Keratinocyte (primary cell): Measurements from ENCODE around the gene CYP2S1. TPM values are rescaled to one million over a fixed set of nuclear protein-coding genes. Genes with fewer than 3 reads are reported as not detected.

Experiments
- DNase-seq: peaks from one replicate; pipeline ENCODE4 v3.0.0-alpha.2; 2011; ENCODE audit warnings: low read depth, missing footprints, low spot score
- FAIRE-seq: peaks from 2 replicates; lab custom pipeline; 2011; peaks lifted over from hg19 to GRCh38; lab: Jason Lieb, UNC
- H2AFZ ChIP-seq: 2 replicates; pipeline ENCODE4 v1.6.0; 2012; ENCODE audit warnings: low read length, control low read depth, inconsistent platforms; ENCODE audit not compliant: control insufficient read depth
- H3K27ac ChIP-seq: 2 replicates; pipeline ENCODE4 v1.5.1; 2011; ENCODE audit warnings: low read length; ENCODE audit not compliant: control insufficient read depth, insufficient read depth
- H3K27me3 ChIP-seq: 3 replicates; pipeline ENCODE4 v1.6.0; 2011; ENCODE audit warnings: low read length; ENCODE audit not compliant: control insufficient read depth, insufficient read depth; ENCODE audit errors: extremely low read depth
- H3K36me3 ChIP-seq, 2 experiments: 2 replicates in 1 of 2; 3 replicates in 1 of 2; pipeline ENCODE4 v1.5.1; 2011; ENCODE audit warnings: low read length in 2 of 2, mild to moderate bottlenecking in 1 of 2; ENCODE audit not compliant: control insufficient read depth in 2 of 2, insufficient read depth in 2 of 2; ENCODE audit errors: extremely low read depth in 1 of 2
- H3K4me1 ChIP-seq: 3 replicates; pipeline ENCODE4 v1.5.1; 2011; ENCODE audit warnings: low read length; ENCODE audit not compliant: control insufficient read depth, insufficient read depth; ENCODE audit errors: extremely low read depth
- H3K4me2 ChIP-seq: 3 replicates; pipeline ENCODE4 v1.6.0; 2011; ENCODE audit warnings: low read depth, low read length; ENCODE audit not compliant: control insufficient read depth, insufficient read depth; ENCODE audit errors: extremely low read depth
- H3K4me3 ChIP-seq, 3 experiments: fragments of 200-600 bp in 1 of 3; sonication (generic) in 1 of 3; 2 replicates in 2 of 3; 3 replicates in 1 of 3; pipeline ENCODE4 v1.5.1; 2011 to 2016; ENCODE audit warnings: low read length in 3 of 3, mild to moderate bottlenecking in 3 of 3, control low read depth in 2 of 3, inconsistent platforms in 1 of 3, low read depth in 1 of 3, mixed read lengths in 1 of 3, mixed run types in 1 of 3, moderate library complexity in 1 of 3; ENCODE audit not compliant: control insufficient read depth in 2 of 3, insufficient read depth in 2 of 3; ENCODE audit errors: extremely low read depth in 1 of 3
- H3K79me2 ChIP-seq: 2 replicates; pipeline ENCODE4 v1.6.0; 2012; ENCODE audit warnings: low read length; ENCODE audit not compliant: control insufficient read depth, insufficient read depth
- H3K9ac ChIP-seq: 3 replicates; pipeline ENCODE4 v1.6.0; 2011; ENCODE audit warnings: low read length; ENCODE audit not compliant: control insufficient read depth, insufficient read depth; ENCODE audit errors: extremely low read depth
- H3K9me1 ChIP-seq: 3 replicates; pipeline ENCODE4 v1.6.0; 2011; ENCODE audit warnings: low read length; ENCODE audit not compliant: control insufficient read depth, insufficient read depth; ENCODE audit errors: extremely low read depth
- H3K9me3 ChIP-seq: 2 replicates; pipeline ENCODE4 v1.5.1; 2012; ENCODE audit warnings: low read depth, low read length; ENCODE audit not compliant: control insufficient read depth
- H4K20me1 ChIP-seq: 3 replicates; pipeline ENCODE4 v1.6.0; 2011; ENCODE audit warnings: low read length; ENCODE audit not compliant: control insufficient read depth, insufficient read depth; ENCODE audit errors: extremely low read depth
- EZH2 ChIP-seq: IDR thresholded peaks from one replicate; pipeline ENCODE4 v1.6.1; 2012; ENCODE audit warnings: inconsistent platforms, mild to moderate bottlenecking, low read length, moderate library complexity
- dilution Hi-C: fragments of 300-500 bp; cut with MboI; formaldehyde crosslinking; loops from one replicate; pipeline ENCODE4 v1.7.0; 2020; ENCODE audit warnings: low sequenced_read_pairs; ENCODE audit not compliant: extremely low pct_ligation_motif_present
- polyA plus RNA-seq, 5 experiments: library from polyadenylated mRNA; depleted of rRNA in 3 of 5; stranded (reverse) in 3 of 5; stranded (forward) in 1 of 5; unstranded in 1 of 5; fragments of >200 nt; gene quantifications; 1 replicate in 1 of 5; 2 replicates in 3 of 5; 3 replicates in 1 of 5; pipeline versions ENCODE4 v1.2.1 to v1.2.3, GENCODE V29; 2011 to 2012; ENCODE audit warnings: missing spikeins in 2 of 5, low read depth in 1 of 5, low replicate concordance in 1 of 5
- TF ChIP-seq, protein P1 (sequence below), 3 experiments: IDR thresholded peaks in 1 of 3; conservative IDR thresholded peaks in 1 of 3; optimal IDR thresholded peaks in 1 of 3; 2 replicates in 2 of 3; 3 replicates in 1 of 3; pipeline versions ENCODE3 to v1.5.1; 2011; ENCODE audit warnings: low read length in 3 of 3, mild to moderate bottlenecking in 3 of 3, moderate library complexity in 2 of 3, control low read depth in 1 of 3, inconsistent platforms in 1 of 3; ENCODE audit not compliant: insufficient read depth in 2 of 3; ENCODE audit errors: extremely low read depth in 1 of 3

CYP2S1 gene
- polyA plus RNA-seq, 1 donor (not counting 4 experiments of a cell fraction or from before 2014, with no cell fraction given) = 4.9 TPM

DNA sequence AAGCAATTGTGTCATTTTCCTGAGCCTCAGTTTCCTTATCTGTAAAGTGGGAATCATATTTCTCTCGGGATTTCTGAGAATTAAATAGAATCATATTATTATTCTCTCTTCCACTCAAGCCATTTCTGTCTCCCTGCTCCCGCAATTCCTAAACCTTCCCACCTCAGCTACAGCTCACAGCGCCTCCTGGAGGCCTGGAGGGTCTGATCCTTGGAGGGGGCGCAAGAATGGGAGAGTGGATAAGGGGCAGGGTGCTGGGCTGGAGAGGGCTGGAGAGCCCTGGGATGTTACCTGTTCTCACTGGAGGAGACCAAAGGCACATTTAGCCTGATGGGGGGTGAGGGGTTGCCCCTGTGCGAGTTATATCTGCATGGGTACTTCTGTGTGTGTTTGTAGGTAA is 31.1 kb upstream of the CYP2S1 start:
- no peaks in the 10 kb centered on the region for H3K27me3 ChIP-seq
- no peak overlapping the region for H3K27ac ChIP-seq
- no peaks in the 10 kb centered on the region for H3K4me1 ChIP-seq
- dilution Hi-C loops = no loop called here
- H3K9me3 ChIP-seq = no peaks in the 10 kb centered on the region
- no peak overlapping the region for H2AFZ ChIP-seq
- H3K9me1 ChIP-seq = no peaks in the 10 kb centered on the region
- no peak for FAIRE-seq
- no peaks in the 10 kb centered on the region for H3K79me2 ChIP-seq
- H4K20me1 ChIP-seq = no peaks in the 10 kb centered on the region
- no peak overlapping the region for H3K9ac ChIP-seq
- no peak for DNase-seq
- no peaks in the 10 kb centered on the region for H3K36me3 ChIP-seq
- TF ChIP-seq, protein P1, sequence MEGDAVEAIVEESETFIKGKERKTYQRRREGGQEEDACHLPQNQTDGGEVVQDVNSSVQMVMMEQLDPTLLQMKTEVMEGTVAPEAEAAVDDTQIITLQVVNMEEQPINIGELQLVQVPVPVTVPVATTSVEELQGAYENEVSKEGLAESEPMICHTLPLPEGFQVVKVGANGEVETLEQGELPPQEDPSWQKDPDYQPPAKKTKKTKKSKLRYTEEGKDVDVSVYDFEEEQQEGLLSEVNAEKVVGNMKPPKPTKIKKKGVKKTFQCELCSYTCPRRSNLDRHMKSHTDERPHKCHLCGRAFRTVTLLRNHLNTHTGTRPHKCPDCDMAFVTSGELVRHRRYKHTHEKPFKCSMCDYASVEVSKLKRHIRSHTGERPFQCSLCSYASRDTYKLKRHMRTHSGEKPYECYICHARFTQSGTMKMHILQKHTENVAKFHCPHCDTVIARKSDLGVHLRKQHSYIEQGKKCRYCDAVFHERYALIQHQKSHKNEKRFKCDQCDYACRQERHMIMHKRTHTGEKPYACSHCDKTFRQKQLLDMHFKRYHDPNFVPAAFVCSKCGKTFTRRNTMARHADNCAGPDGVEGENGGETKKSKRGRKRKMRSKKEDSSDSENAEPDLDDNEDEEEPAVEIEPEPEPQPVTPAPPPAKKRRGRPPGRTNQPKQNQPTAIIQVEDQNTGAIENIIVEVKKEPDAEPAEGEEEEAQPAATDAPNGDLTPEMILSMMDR (optimal IDR thresholded peaks at IDR 0.05 in 1 of 3, IDR thresholded peaks at IDR 0.05 in 1 of 3, conservative IDR thresholded peaks at IDR 0.05 in 1 of 3; ENCODE audit: extremely low read depth in 1 of 3, insufficient read depth in 2 of 3, low read length in 3 of 3) = peak in 1 of 3 experiments; percentile 29
- TF ChIP-seq EZH2 = no peak
- no peak overlapping the region for H3K4me3 ChIP-seq
- H3K4me2 ChIP-seq = no peak overlapping the region

DNA sequence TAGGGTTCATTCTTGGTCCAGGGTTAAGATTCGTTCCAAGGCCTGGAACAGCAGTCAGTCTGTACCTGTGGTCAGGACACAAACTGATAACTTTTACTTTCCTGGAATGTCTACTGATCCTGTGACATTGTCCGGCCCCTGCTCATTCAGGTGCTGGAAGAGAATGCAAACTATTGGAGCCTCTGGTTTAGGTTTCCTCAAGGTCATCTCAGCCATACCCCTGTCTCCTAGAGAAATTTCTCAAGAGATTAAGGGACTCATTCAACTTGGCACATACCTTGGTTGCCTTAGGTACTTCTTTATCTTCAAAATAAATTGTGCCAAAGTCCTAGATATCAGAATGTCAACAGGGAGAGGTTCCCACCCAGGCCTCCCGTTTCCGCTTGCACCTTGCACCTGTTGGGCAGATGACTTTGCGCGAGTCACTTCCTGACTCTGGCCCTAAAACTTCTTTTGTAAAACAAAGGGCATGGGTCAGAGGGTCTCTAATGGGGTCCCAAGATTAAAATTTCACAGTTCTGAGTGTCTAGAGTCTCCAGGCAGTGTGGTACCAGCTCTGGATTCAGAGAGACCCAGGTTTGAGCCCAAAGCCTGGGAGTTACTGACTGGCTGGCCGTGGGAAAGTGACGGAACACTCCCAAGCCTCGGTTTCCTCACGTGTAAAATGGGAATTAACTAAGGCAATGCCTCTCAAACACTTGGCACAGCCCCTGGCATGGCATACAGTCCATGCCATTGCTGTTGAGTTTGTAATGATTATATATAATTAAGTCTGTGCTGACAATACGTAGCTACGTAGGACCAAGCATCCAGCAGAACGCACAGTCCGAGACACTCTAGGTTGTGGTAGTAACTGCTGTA is 25.8 kb upstream of the CYP2S1 start:
- dilution Hi-C loops = no loop called here
- no peaks in the 10 kb centered on the region for H3K79me2 ChIP-seq
- no peak overlapping the region for H3K9ac ChIP-seq
- no peaks in the 10 kb centered on the region for H3K27me3 ChIP-seq
- no peak overlapping the region for H2AFZ ChIP-seq
- no peak overlapping the region for H3K27ac ChIP-seq
- no peaks in the 10 kb centered on the region for H3K9me1 ChIP-seq
- H3K4me1 ChIP-seq = no peaks in the 10 kb centered on the region
- H3K36me3 ChIP-seq = no peaks in the 10 kb centered on the region
- FAIRE-seq = no peak
- H3K4me2 ChIP-seq = no peak overlapping the region
- TF ChIP-seq EZH2 = no peak
- TF ChIP-seq, protein P1 (optimal IDR thresholded peaks at IDR 0.05 in 1 of 3, IDR thresholded peaks at IDR 0.05 in 1 of 3, conservative IDR thresholded peaks at IDR 0.05 in 1 of 3; ENCODE audit: extremely low read depth in 1 of 3, insufficient read depth in 2 of 3, low read length in 3 of 3) = no peak
- no peak for DNase-seq
- no peaks in the 10 kb centered on the region for H3K9me3 ChIP-seq
- no peak overlapping the region for H3K4me3 ChIP-seq
- H4K20me1 ChIP-seq = no peaks in the 10 kb centered on the region
